ENCODE measurements around the gene LRP1.
A peak's percentile ranks its signal among the peaks of the same experiment; 100 is the strongest.

LRP1 gene

DNA sequence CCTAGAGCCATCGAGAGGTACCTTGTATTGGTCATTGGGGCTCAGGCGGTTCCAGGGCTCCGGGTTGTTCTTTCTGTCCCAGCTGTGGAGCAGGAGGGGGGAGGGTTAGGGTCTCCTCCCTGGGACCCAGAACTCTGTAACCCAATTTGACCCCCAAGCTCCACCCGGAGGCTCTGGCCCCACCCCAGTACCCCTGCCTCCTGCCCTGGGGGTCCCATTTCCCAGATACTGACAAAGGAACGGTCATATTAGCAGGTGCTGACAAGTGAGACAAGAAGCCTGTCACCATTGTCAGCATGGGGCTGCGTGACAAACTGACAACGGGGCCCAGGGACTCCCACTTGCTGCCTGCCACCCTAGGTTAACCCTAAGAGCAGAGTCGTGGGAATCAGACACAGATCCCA lies 107.4 kb downstream of the LRP1 start:
- TF ChIP-seq, protein P1, sequence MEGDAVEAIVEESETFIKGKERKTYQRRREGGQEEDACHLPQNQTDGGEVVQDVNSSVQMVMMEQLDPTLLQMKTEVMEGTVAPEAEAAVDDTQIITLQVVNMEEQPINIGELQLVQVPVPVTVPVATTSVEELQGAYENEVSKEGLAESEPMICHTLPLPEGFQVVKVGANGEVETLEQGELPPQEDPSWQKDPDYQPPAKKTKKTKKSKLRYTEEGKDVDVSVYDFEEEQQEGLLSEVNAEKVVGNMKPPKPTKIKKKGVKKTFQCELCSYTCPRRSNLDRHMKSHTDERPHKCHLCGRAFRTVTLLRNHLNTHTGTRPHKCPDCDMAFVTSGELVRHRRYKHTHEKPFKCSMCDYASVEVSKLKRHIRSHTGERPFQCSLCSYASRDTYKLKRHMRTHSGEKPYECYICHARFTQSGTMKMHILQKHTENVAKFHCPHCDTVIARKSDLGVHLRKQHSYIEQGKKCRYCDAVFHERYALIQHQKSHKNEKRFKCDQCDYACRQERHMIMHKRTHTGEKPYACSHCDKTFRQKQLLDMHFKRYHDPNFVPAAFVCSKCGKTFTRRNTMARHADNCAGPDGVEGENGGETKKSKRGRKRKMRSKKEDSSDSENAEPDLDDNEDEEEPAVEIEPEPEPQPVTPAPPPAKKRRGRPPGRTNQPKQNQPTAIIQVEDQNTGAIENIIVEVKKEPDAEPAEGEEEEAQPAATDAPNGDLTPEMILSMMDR (IDR thresholded peaks at IDR 0.05; ENCODE audit: low read depth, low read length, missing control alignments): no peak
- no peak for DNase-seq (ENCODE audit: low read depth)
- no peak overlapping the region for H3K4me3 ChIP-seq (ENCODE audit: low read depth, low read length)

DNA sequence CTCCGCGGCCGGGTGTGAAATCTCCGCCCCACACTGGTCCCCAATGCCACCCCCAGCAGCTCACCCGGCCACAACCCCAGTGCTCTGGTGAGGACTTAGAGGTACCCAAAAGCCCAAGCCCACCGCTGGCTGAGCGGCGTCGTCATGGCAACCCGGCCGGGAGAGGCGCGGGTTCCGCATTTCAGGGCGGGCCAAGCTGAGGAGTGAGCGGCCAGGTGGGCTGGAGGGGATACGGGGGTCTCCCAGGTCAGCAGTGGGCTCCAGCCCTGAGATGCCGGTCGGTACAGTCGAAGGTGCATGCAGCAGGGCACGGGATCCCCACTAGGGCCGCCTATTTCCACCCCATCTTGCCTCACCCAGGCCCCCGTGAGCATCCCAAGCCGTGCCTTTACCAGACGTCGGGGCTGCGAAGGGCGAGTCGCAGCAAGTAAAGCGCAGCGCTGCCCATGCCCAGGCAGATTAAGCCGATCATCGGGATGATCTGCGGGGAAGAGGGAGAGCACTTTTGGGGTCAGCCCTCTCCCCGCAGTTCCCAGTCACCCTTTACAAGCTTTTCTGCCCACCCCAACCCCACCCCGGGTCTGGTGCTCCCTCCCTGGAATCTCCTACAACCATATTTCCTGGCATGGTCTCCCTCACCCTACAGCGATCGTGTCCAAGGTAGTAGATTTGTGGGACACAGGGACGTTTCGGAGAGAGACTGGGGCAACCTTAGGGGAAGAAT lies 108.1 kb downstream of the LRP1 start:
- TF ChIP-seq, protein P1 (IDR thresholded peaks at IDR 0.05; ENCODE audit: low read depth, low read length, missing control alignments): no peak
- H3K4me3 ChIP-seq (ENCODE audit: low read depth, low read length): no peak overlapping the region

DNA sequence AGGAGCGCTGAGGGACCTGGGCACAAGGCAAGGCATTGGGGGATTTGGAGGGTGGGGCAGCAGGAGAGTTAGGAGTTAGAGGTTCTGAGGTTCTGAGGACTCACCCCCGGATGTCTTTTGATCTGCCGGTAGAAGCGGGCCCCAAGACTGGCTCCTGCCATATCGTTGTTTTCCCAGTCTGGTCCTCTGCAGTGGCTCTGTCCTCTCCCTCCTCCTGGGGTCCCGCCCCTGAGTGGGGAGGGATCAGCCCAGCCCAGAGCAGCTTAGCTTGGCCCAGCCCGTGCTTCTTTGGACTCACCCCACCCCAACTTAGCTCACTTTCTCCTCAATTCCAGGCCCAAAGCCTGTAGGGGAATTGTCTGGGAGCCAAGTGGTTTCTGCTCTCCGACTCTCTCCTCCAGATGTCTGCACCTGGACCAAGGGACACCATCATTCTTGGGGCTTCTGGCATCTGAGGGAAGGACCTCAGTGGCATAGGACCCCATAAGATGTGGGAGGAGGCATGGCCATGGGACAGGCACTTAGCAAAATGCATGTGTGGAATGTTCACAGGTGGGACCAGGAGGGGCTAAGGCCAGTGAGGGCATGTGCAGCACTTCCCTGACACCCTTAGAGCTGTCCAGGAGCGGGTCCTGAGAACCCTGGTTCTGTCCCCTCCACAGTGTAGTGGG lies 108.8 kb downstream of the LRP1 start:
- no peak for DNase-seq (ENCODE audit: low read depth)
- TF ChIP-seq, protein P1 (IDR thresholded peaks at IDR 0.05; ENCODE audit: low read depth, low read length, missing control alignments): no peak
- H3K4me3 ChIP-seq (ENCODE audit: low read depth, low read length): no peak overlapping the region

More for the DNA sequence above, 108.1 kb downstream of the LRP1 start:
- no peak for DNase-seq (ENCODE audit: low read depth)

DNA sequence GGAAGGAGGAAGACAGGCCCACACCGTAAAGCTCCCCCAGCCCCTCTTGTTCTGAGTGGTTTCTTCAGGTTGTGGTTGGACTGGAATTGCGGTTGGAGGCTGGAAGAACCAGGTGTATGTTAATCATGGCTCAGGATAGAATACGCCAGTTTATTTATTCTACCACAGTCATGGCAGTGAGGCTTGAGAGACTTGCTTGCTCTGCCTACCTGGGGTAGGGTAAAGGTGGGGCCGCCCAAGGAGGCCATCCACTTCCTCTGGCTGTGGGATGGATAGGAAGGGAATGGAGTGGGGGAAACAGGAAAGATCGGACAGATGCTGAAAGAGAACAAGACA lies 109.3 kb downstream of the LRP1 start:
- no peak for DNase-seq (ENCODE audit: low read depth)
- TF ChIP-seq, protein P1 (IDR thresholded peaks at IDR 0.05; ENCODE audit: low read depth, low read length, missing control alignments): no peak
- H3K4me3 ChIP-seq (ENCODE audit: low read depth, low read length): no peak overlapping the region

DNA sequence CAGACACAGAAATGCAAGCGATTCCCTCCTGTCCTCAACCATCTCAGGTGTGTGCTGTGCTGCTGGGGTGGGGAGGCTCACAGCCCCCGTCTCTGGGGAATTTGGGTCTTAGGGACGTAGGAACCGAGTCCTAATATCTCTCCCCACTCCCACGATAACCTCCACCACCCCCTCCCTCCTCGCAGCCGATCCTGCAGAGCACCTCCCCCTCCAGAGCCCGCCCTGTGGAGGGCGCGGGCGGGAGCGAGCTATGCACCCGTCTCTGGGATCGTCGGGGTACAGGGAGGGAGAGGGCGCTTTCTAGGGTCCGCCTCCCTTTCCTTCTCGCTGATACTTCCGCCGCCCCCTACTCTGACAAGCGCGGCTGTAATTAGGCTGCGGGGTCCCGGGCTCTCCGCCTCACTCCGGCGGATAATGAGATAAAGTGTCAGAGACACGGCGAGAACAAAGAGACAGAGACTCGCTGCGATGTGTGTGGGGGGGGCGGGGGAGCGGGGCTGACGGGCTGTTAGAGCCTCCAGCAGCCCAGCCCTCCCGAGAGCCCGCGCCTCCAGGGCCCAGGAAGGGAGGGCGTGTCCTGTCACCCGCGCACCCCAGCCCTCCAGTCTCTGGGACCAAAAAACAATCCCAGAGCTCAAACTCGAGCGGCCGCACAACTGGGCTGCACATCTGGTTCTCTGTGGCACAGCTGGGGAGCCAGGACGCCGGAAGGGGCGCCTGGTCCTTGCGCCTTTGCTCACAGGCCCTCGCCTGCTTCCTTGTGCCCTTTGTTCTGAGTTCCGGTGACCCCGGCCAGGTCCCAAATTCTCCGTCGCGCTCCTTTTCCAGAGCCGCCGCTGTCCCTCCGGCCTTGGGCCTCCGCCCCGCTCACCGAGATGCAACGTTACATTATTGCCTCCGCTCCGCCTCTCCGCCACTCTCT lies 109.9 kb downstream of the LRP1 start:
- DNase-seq (ENCODE audit: low read depth): no peak
- peak overlapping the region; percentile 43 for H3K4me3 ChIP-seq (ENCODE audit: low read depth, low read length)
- TF ChIP-seq, protein P1 (IDR thresholded peaks at IDR 0.05; ENCODE audit: low read depth, low read length, missing control alignments): no peak

DNA sequence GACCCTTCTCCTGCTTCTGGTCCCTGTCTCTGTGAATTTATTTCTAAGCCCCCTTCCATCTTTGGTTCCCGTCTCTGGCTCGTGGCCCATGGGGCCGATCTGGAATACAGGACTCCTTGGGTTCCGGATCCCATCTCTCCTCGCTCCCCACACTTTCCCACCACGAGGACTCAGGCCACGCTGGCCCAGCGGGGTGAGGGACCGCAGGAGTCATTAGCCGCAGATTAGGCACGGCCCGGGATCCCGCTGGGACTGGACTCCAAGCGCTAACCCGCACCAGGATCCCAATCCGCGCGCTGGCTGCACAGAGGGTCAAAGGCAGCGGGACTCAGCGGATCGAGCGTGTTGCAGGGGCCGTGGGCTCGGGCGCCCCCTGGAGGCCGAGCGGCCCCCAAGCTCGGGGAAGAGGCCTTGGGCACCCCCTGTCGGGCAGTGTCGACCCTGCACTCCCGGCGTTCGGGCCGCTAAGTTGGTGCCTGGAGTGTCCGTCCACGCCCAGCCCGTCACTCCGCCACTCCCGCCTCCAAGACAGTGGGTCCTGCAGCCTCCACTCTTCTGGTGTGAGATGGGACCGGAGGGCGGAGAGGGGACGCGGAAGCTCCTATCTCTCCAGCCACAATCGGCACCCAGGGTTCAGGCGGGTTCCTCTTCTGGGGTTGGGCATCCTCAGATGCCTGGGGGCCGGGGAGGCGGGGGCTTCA lies 110.7 kb downstream of the LRP1 start:
- TF ChIP-seq, protein P1 (IDR thresholded peaks at IDR 0.05; ENCODE audit: low read depth, low read length, missing control alignments): peak; percentile 100
- no peak for DNase-seq (ENCODE audit: low read depth)
- peak overlapping the region; percentile 61 for H3K4me3 ChIP-seq (ENCODE audit: low read depth, low read length)
